Activated naive CD8-positive, alpha-beta T cell treated with anti-CD3 and anti-CD28 coated beads, Interleukin-2, amount 50 U/mL, for 16 hours (primary cell): Measurements from ENCODE around the gene HAUS1.
"Not testable (repeated sequence)": the region's sequence is repeated elsewhere in the genome, so short reads cannot be mapped to it uniquely, and the experiment has no call there.

Experiments used
- DNase-seq: peaks from one replicate; pipeline ENCODE4 v3.0.0-alpha.2; 2020; ENCODE audit warnings: low read depth, low spot score

The HAUS1 gene

GRCh38 chr18:46088501-46088900, 15.7 kb upstream of the HAUS1 start:
- not testable (repeated sequence) for DNase-seq

- no peak for DNase-seq
These were observed 8.7 kb upstream of the HAUS1 start for GRCh38 chr18:46095532-46095931.

- DNase-seq, result no peak
These were observed 7.4 kb upstream of the HAUS1 start for GRCh38 chr18:46096651-46097300.

GRCh38 chr18:46097431-46097800, 6.8 kb upstream of the HAUS1 start:
- DNase-seq, result no peak

- DNase-seq, result peak; percentile 68
These were observed 6.2 kb upstream of the HAUS1 start, which contains the start of gene ATP5F1A for GRCh38 chr18:46097801-46098615. Gene ATP5F1A, minus strand, starts transcription at chr18:46098296. Its CDS starts 65 bp downstream, at chr18:46098231.

- DNase-seq, result no peak
These were observed 5.6 kb upstream of the HAUS1 start for GRCh38 chr18:46098616-46098933.

- no peak for DNase-seq
These were observed 4.7 kb upstream of the HAUS1 start for GRCh38 chr18:46099463-46099862.

GRCh38 chr18:46109386-46109785, 5.2 kb downstream of the HAUS1 start:
- no peak for DNase-seq

- no peak for DNase-seq
These were observed 6.2 kb downstream of the HAUS1 start for GRCh38 chr18:46110406-46110805.

- DNase-seq, result no peak
These were observed 9.6 kb downstream of the HAUS1 start for GRCh38 chr18:46113751-46114150.

GRCh38 chr18:46126625-46127024, 22.4 kb downstream of the HAUS1 start:
- DNase-seq, result not testable (repeated sequence)

GRCh38 chr18:46130061-46130460, 25.9 kb downstream of the HAUS1 start:
- no peak for DNase-seq

GRCh38 chr18:46130549-46130948, 26.4 kb downstream of the HAUS1 start:
- not testable (repeated sequence) for DNase-seq

- no peak for DNase-seq
These were observed 29.3 kb downstream of the HAUS1 start for GRCh38 chr18:46133534-46133933.

- DNase-seq, result no peak
These were observed 30.9 kb downstream of the HAUS1 start for GRCh38 chr18:46134920-46135675.

- no peak for DNase-seq
These were observed 36.0 kb downstream of the HAUS1 start for GRCh38 chr18:46140173-46140572.

GRCh38 chr18:46141199-46141598, 37.0 kb downstream of the HAUS1 start:
- DNase-seq, result no peak

GRCh38 chr18:46148810-46149209, 44.6 kb downstream of the HAUS1 start:
- no peak for DNase-seq

- DNase-seq, result no peak
These were observed 48.2 kb downstream of the HAUS1 start for GRCh38 chr18:46152436-46152807.

GRCh38 chr18:46152808-46153617, 48.8 kb downstream of the HAUS1 start:
- DNase-seq, result no peak

- DNase-seq, result no peak
These were observed 51.5 kb downstream of the HAUS1 start for GRCh38 chr18:46155641-46156051.
